Measurements from ENCODE around the gene FLYWCH1. TPM values are rescaled to one million over a fixed set of nuclear protein-coding genes. Genes with fewer than 3 reads are reported as not detected.

FLYWCH1 gene
- total and polyA plus RNA-seq, 9 of the 15 experiments (the other 6 are each of a cell fraction or from before 2014, with no cell fraction given), result 0.18 to 33.6 (median 11.3) TPM

- TF ChIP-seq, protein P1, sequence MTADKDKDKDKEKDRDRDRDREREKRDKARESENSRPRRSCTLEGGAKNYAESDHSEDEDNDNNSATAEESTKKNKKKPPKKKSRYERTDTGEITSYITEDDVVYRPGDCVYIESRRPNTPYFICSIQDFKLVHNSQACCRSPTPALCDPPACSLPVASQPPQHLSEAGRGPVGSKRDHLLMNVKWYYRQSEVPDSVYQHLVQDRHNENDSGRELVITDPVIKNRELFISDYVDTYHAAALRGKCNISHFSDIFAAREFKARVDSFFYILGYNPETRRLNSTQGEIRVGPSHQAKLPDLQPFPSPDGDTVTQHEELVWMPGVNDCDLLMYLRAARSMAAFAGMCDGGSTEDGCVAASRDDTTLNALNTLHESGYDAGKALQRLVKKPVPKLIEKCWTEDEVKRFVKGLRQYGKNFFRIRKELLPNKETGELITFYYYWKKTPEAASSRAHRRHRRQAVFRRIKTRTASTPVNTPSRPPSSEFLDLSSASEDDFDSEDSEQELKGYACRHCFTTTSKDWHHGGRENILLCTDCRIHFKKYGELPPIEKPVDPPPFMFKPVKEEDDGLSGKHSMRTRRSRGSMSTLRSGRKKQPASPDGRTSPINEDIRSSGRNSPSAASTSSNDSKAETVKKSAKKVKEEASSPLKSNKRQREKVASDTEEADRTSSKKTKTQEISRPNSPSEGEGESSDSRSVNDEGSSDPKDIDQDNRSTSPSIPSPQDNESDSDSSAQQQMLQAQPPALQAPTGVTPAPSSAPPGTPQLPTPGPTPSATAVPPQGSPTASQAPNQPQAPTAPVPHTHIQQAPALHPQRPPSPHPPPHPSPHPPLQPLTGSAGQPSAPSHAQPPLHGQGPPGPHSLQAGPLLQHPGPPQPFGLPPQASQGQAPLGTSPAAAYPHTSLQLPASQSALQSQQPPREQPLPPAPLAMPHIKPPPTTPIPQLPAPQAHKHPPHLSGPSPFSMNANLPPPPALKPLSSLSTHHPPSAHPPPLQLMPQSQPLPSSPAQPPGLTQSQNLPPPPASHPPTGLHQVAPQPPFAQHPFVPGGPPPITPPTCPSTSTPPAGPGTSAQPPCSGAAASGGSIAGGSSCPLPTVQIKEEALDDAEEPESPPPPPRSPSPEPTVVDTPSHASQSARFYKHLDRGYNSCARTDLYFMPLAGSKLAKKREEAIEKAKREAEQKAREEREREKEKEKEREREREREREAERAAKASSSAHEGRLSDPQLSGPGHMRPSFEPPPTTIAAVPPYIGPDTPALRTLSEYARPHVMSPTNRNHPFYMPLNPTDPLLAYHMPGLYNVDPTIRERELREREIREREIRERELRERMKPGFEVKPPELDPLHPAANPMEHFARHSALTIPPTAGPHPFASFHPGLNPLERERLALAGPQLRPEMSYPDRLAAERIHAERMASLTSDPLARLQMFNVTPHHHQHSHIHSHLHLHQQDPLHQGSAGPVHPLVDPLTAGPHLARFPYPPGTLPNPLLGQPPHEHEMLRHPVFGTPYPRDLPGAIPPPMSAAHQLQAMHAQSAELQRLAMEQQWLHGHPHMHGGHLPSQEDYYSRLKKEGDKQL (CRISPR knock-in tag; IDR thresholded peaks at IDR 0.05; ENCODE audit: borderline replicate concordance), result no peak
- TF ChIP-seq SRSF1 (IDR thresholded peaks at IDR 0.05; ENCODE audit: low read depth, low read length), result no peak
- TF ChIP-seq, protein P2, sequence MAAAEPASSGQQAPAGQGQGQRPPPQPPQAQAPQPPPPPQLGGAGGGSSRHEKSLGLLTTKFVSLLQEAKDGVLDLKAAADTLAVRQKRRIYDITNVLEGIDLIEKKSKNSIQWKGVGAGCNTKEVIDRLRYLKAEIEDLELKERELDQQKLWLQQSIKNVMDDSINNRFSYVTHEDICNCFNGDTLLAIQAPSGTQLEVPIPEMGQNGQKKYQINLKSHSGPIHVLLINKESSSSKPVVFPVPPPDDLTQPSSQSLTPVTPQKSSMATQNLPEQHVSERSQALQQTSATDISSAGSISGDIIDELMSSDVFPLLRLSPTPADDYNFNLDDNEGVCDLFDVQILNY (CRISPR knock-in tag; IDR thresholded peaks at IDR 0.05), result no peak
- TF ChIP-seq NFE2L1 (tag; IDR thresholded peaks at IDR 0.05; ENCODE audit: borderline replicate concordance, low read depth), result no peak
- no peak for TF ChIP-seq DIDO1 (tag; IDR thresholded peaks at IDR 0.05; ENCODE audit: low read depth)
These were observed 22.0 kb downstream of the FLYWCH1 start (continued) for GRCh38 chr16:2933701-2934100.

Data from K562 (cell line).